ENCODE data around the gene GPR137B. TPM values are rescaled to one million over a fixed set of nuclear protein-coding genes. Genes with fewer than 3 reads are reported as not detected.
A peak's percentile ranks its signal among the peaks of the same experiment; 100 is the strongest.

GPR137B gene
- total and polyA plus RNA-seq, 8 donors = 2.9 to 64.8 (median 12.5) TPM

GRCh38 chr1:236143104-236143948, 987 bp downstream of the GPR137B start:
- H3K27ac ChIP-seq = peak overlapping the region in 4 of 5 donors; percentile 38 to 76 (median 66)

GRCh38 chr1:236144033-236144432, 1.7 kb downstream of the GPR137B start:
- Histone ChIP-seq H3K27ac (no peak overlapping the region), H3K36me3 (no peaks in the 10 kb centered on the region), H3K4me3 (peak overlapping the region in 2 of 4 donors; percentile 84 to 92), H3K4me1 (peaks cover 26 to 72% (median 47%) of the 10 kb centered on the region in 4 donors), H3K9me3 (no peaks in the 10 kb centered on the region), H3K27me3 (peaks cover 0 to 28% (median 0%) of the 10 kb centered on the region in 3 donors)
- intact Hi-C loops (cut with DNase I; ENCODE audit: low total_unique reads) = no loop called here
- no peak for TF ChIP-seq POLR2A (IDR thresholded peaks at IDR 0.05)
- no peak for TF ChIP-seq CTCF (IDR thresholded peaks at IDR 0.05)
- TF ChIP-seq POLR2AphosphoS5 (IDR thresholded peaks at IDR 0.05) = no peak
- no peak for TF ChIP-seq EP300 (IDR thresholded peaks at IDR 0.05)
- no peak for DNase-seq
- WGBS, 5 donors = 88 to 94% (median 90%) methylated on average over 14 of the region's 14 CpGs

More at GRCh38 chr1:236143104-236143948, 987 bp downstream of the GPR137B start:
- TF ChIP-seq POLR2A (IDR thresholded peaks at IDR 0.05) (no peak), POLR2AphosphoS5 (IDR thresholded peaks at IDR 0.05) (no peak), EP300 (IDR thresholded peaks at IDR 0.05) (no peak), CTCF (IDR thresholded peaks at IDR 0.05) (no peak)
- H3K27me3 ChIP-seq = peaks cover 0 to 28% (median 0%) of the 10 kb centered on the region in 3 donors
- peak overlapping the region; percentile 71 to 92 (median 80) for H3K4me3 ChIP-seq
- no peaks in the 10 kb centered on the region for H3K9me3 ChIP-seq
- 17 to 35% (median 18%) methylated on average over 18 to 39 of the region's 39 CpGs for WGBS, 5 donors
- DNase-seq = peak in 1 of 2 donors; percentile 50
- H3K36me3 ChIP-seq = no peaks in the 10 kb centered on the region
- intact Hi-C loops (cut with DNase I; ENCODE audit: low total_unique reads) = no loop called here
- peaks cover 26 to 65% (median 46%) of the 10 kb centered on the region in 4 donors for H3K4me1 ChIP-seq

- no peak overlapping the region for H3K27ac ChIP-seq
- 60 to 72% (median 66%) methylated on average over 12 of the region's 12 CpGs for WGBS, 5 donors
- H3K9me3 ChIP-seq = no peaks in the 10 kb centered on the region
- H3K36me3 ChIP-seq = no peaks in the 10 kb centered on the region
- intact Hi-C loops (cut with DNase I; ENCODE audit: low total_unique reads) = no loop called here
- H3K4me3 ChIP-seq = peak overlapping the region in 3 of 4 donors; percentile 11 to 92 (median 84)
- peaks cover 0 to 25% (median 0%) of the 10 kb centered on the region in 3 donors for H3K27me3 ChIP-seq
- peak in 1 of 2 donors; percentile 34 for DNase-seq
- peaks cover 26 to 78% (median 50%) of the 10 kb centered on the region in 4 donors for H3K4me1 ChIP-seq
- TF ChIP-seq POLR2A (IDR thresholded peaks at IDR 0.05) (no peak), EP300 (IDR thresholded peaks at IDR 0.05) (no peak), CTCF (IDR thresholded peaks at IDR 0.05) (no peak), POLR2AphosphoS5 (IDR thresholded peaks at IDR 0.05) (no peak)
Observed at GRCh38 chr1:236144446-236145150, 2.3 kb downstream of the GPR137B start.

- H3K27ac ChIP-seq = no peak overlapping the region
- TF ChIP-seq POLR2A (IDR thresholded peaks at IDR 0.05) (no peak), POLR2AphosphoS5 (IDR thresholded peaks at IDR 0.05) (no peak), EP300 (IDR thresholded peaks at IDR 0.05) (no peak), CTCF (IDR thresholded peaks at IDR 0.05) (no peak)
- no peaks in the 10 kb centered on the region for H3K36me3 ChIP-seq
- H3K4me1 ChIP-seq = peaks cover 14 to 71% (median 37%) of the 10 kb centered on the region in 4 donors
- DNase-seq = no peak
- H3K27me3 ChIP-seq = peaks cover 0 to under 1% (median 0%) of the 10 kb centered on the region in 3 donors
- H3K4me3 ChIP-seq = no peak overlapping the region
- 58 to 79% (median 67%) methylated on average over 10 of the region's 10 CpGs for WGBS, 5 donors
- intact Hi-C loops (cut with DNase I; ENCODE audit: low total_unique reads) = no loop called here
- H3K9me3 ChIP-seq = no peaks in the 10 kb centered on the region
Observed at GRCh38 chr1:236147068-236147467, 4.7 kb downstream of the GPR137B start.
